Prostate gland (tissue), 2 donors: ENCODE results near the gene MLYCD.

Experiments used
- POLR2A ChIP-seq: fragments of 450-650 bp; IDR thresholded peaks from one replicate; pipeline ENCODE4 v1.6.1; 2016; ENCODE audit warnings: antibody characterized with exemption, mild to moderate bottlenecking
- TF ChIP-seq, protein P1 (sequence below), 4 experiments: fragments of 200-600 bp in 2 of 4; fragments of 450-650 bp in 2 of 4; sonication (generic) in 2 of 4; IDR thresholded peaks; 1 replicate in 3 of 4; 2 replicates in 1 of 4; pipeline ENCODE4 v1.5.1; 2016 to 2019; ENCODE audit warnings: antibody characterized with exemption in 4 of 4, mild to moderate bottlenecking in 2 of 4, moderate library complexity in 2 of 4

DNA sequence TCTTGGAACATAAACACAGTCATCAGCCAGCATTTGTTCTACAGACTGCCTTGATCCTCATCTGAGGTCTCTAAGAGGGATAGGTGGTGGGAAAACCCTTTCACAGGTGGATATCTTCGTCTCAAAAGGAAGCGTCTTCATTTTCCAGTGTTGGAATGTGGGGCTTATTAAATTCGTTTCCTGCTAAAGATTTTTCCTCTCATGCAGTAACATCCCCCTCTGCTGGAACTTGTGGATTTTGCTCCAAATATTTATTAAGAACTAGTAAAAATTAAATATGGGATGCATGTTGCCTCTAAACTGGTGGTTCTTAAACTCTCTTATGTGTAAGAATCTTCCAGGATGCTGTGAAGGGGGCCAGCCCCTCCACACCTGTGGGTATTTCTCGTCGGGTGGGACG, 20.1 kb upstream of the MLYCD start:
- TF ChIP-seq, protein P1, sequence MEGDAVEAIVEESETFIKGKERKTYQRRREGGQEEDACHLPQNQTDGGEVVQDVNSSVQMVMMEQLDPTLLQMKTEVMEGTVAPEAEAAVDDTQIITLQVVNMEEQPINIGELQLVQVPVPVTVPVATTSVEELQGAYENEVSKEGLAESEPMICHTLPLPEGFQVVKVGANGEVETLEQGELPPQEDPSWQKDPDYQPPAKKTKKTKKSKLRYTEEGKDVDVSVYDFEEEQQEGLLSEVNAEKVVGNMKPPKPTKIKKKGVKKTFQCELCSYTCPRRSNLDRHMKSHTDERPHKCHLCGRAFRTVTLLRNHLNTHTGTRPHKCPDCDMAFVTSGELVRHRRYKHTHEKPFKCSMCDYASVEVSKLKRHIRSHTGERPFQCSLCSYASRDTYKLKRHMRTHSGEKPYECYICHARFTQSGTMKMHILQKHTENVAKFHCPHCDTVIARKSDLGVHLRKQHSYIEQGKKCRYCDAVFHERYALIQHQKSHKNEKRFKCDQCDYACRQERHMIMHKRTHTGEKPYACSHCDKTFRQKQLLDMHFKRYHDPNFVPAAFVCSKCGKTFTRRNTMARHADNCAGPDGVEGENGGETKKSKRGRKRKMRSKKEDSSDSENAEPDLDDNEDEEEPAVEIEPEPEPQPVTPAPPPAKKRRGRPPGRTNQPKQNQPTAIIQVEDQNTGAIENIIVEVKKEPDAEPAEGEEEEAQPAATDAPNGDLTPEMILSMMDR (IDR thresholded peaks at IDR 0.05) = peak in 3 of 4 experiments; percentile 48 to 61 (median 50)
- TF ChIP-seq POLR2A = no peak
